Measurements from ENCODE around the gene NR3C1.

DNA sequence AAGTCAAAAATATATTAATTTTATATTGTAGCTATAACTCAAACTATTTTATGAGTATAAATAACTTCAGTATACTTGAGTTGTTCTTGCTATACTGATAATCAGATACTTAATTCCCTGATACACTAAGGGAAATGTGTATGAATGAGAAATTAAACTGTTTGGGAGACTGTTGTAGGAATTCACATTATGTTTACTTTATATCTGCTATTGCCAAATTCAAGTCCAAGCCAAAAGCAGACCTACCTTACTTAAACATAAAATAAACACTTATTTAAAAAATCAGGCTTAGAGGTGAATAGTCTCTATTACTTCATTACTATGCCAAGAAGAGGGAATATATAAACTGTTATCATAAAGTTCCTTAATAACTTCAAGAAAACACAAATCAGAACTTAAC, 13.2 kb downstream of the NR3C1 start:
- TF ChIP-seq, protein P1, sequence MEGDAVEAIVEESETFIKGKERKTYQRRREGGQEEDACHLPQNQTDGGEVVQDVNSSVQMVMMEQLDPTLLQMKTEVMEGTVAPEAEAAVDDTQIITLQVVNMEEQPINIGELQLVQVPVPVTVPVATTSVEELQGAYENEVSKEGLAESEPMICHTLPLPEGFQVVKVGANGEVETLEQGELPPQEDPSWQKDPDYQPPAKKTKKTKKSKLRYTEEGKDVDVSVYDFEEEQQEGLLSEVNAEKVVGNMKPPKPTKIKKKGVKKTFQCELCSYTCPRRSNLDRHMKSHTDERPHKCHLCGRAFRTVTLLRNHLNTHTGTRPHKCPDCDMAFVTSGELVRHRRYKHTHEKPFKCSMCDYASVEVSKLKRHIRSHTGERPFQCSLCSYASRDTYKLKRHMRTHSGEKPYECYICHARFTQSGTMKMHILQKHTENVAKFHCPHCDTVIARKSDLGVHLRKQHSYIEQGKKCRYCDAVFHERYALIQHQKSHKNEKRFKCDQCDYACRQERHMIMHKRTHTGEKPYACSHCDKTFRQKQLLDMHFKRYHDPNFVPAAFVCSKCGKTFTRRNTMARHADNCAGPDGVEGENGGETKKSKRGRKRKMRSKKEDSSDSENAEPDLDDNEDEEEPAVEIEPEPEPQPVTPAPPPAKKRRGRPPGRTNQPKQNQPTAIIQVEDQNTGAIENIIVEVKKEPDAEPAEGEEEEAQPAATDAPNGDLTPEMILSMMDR (IDR thresholded peaks at IDR 0.05): no peak
- TF ChIP-seq POLR2A (IDR thresholded peaks at IDR 0.05): no peak

Data from right lobe of liver (tissue), 4 donors.